HPDE6-E6E7 (cell line): Measurements from ENCODE around the gene CCDC91.
"Not testable (repeated sequence)": the region's sequence is repeated elsewhere in the genome, so short reads cannot be mapped to it uniquely, and the experiment has no call there.

Source experiments
- DNase-seq: peaks from one replicate; pipeline ENCODE4 v3.0.0; 2011; ENCODE audit warnings: missing footprints; ENCODE audit errors: extremely low spot score

Gene CCDC91

DNA sequence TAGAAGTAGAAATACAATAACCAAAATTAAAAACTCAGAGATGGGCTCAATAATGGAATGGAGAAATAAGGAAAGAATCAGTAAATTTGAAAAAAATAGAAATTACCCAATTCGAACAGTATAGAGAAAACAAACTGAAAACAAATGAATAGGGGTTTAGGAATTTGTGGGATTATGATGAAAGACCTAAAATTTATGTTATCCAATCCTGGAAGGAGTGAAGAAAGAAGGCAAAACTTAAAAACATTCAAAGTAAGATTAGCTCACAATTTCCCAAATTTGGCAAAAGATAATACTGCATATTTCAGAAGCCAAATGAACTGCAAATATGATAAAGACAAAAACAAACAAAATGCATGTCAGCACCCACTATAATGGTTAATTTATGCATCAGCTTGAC lies 177.1 kb downstream of the CCDC91 start:
- no peak for DNase-seq

DNA sequence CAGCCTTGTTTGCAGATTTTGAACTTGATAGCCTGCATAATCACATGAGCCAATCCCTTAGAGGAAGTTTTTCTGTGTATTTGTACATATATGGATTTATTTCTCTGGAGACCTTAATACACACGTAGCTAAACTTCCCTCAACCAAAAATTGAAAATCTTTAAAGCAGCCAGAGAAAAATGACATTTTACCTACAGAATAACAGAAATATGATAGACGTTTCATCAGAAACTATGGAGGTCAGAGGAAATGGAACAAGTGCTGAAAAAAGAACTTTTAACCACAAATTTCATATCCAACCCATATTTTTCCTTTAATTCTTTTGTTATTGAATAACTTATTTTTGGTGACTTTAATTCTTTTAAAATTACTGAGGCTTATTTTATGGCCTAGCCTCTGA lies 177.7 kb downstream of the CCDC91 start:
- no peak for DNase-seq

DNA sequence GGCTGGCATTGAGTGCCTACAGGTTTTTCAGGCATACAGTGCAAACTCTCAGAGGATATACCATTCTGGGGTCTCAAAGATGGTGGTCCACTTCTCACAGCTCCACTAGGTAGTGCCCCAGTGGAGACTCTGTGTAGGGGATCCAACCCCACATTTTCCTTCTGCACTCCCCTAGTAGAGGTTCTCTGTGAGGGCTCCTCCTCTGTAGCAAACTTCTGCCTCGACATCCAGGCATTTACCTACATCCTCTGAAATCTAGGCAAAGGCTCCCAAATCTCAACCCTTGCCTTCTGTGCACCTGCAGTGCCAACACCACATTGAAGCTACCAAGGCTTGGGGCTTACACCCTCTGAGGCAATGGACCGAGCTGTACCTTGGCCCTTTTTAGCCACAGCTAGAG lies 179.2 kb downstream of the CCDC91 start:
- DNase-seq: no peak

DNA sequence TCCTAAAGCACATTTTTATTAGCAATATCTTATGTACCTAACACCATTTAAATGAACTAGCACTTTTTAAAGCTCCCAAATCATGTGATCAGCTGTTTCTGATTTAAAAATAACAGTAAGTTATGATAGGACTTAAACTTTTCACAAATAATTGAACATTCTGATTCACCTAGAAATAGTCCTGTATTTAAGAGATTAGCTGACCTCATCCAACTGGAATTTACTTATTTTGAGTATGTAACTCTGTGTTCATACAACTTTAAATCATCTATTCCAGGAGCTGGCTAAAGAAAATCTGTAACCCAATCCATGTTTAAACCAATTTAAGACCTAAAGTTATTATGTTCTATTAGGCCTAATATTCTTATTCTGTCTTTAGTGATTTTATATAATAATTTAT lies 184.3 kb downstream of the CCDC91 start:
- no peak for DNase-seq

DNA sequence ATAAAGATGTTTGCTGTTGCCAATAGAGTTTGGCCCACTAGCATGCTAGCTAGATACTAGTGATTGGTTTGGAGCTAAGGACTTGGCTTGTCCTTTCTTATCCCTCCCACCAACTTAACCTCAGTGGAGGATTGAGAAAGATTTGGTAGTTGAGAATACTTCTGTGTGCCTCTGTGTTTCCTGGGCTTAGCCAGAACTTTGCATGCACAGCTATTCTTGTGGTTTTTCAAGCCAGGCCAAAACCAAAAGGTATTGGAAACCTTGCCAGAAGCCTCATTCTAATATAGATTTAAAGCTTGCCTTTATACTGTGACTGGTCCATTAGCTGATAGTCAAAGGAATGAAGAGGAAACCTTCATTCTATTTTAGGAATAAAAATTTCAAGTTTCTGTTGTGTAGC lies 188.5 kb downstream of the CCDC91 start:
- DNase-seq: no peak

DNA sequence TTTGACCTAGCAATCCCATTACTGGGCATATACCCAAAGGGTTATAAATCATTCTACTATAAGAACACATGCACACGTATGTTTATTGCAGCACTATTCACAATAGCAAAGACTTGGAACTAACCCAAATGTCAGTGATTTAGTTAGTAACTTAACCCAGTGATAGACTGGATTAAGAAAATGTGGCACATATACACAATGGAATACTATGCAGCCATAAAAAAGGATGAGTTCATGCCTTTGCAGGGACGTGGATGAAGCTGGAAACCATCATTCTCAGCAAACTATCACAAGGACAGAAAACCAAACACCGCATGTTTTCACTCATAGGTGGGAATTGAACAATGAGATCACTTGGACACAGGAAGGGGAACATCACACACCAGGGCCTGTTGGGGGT lies 189.5 kb downstream of the CCDC91 start:
- DNase-seq: not testable (repeated sequence)

DNA sequence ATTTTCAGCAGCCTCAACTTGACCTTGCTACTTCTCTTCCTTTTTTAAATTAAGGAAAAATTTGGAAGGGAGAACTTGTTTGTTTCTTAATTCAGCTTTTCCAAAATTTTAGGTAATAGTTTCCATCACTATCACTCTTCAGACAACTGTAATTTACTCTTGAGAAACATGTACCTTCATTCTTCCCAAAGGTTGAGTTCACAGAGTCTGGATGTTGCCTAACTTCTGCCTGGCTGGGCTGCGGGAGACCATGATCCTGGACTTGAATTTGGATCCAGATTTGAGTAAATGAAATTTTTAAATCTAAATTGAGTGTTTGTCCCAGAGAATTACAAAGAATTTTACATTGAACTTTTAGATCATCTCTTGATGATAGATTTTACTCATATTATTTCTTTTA lies 193.1 kb downstream of the CCDC91 start:
- DNase-seq: no peak

DNA sequence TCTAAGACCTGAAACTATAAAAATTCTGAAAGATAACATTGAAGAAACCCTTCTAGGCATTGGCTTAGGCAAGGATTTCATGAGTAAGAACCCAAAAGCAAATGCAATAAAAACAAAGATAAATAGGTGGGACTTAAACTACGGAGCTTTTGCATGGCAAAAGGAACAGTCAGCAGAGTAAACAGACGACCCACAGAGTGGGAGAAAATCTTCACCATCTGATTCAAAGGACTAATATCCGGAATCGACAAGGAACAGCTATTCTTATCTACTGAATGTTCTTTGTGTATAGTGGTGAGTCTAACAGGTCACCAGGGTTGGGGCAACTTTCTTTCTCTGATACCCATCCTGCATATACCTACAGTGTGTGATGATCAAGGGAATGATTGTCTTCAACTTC lies 198.6 kb downstream of the CCDC91 start:
- DNase-seq: no peak

DNA sequence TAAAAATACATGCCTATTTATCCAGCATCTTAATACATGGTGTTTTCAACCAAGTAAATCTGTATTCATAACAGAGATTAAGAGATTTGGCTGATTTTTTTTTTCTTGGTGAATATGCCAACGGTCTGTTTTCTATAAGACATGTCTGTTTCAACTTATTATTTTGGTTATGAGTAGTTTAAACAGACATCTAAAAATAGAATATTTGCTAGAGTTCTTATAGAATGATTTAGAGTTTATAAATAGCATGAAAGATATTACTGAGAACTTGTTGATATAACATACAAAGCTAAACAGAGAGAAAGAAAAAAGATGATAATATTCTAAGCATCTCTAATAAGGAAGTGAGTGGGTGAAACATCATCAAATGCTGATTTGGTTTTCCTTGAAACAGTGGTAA lies 199.9 kb downstream of the CCDC91 start:
- no peak for DNase-seq

DNA sequence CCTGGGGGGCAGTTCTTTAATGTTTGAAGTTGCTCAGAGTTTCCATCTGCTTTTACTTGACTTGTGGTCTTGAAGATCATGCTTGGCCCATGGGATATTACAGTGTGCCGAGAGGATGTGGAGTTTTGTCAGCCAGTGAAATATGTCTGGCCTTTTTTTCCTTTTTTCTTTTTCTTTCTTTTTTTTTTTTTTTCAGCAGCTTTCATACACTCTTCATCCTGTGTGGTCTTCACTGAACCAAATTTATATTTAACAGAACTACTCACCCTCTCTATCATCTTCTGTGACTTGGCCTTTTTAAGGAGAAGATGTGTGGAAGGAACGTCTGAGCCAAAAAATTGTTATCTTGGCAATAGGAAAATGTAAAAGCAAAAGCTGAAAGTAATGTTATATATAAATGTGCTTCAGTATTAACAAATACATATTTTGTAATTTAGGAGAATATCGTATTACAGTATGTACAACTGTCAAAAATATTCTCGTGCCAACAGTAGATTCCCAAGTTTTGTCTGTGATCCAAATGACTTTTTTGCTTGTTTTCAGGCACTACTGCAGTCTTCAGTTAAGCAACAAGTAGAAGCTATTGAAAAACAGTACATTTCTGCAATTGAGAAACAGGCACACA lies 200.6 kb downstream of the CCDC91 start:
- DNase-seq: no peak

DNA sequence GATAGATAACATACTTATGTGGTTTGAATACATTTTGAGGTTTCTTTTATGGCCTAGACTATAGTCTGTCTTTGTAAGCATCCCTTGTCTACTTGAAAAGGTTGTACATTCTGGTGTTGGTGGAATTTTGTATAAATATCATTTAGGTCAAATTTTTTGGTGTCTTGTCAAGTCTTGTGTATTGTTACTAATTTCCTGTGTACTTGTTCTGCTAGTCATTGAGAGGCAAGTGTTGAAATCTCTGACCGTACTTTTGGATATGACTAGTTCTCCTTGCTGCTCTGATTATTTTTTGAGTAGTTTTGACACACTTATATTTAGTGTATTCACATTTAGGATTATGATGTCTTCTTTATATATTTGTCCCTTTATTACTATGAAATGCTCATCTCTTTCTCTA lies 219.6 kb downstream of the CCDC91 start:
- no peak for DNase-seq

DNA sequence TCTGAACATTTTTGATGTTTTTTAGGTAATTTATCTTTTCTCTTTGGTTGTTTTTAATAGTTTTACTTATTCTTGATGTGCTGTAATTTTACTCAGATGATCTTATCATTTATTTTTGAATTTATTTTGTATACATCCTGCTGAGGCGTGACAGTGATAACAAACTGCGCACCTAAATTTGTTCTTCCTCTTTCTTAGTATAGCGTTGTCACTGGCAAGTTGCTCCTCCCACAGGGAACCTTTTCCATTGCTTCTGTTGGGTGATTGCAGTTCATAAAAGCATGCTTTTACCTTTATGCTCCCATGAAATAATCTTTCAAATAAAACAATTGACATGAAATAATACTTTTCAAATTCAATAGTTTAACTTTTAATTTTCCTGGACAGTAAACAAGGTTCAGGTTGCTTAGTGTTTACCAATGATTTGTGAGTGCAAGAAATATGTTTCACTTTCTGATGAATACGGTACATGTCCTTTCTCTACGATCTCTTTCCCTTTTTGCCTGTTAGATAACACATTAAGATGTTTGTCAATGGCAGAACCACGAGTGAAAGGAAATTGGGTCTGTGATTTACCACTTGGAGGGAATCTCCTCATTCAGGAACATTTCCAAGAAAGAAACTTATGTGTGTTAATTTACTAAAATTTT lies 223.3 kb downstream of the CCDC91 start:
- no peak for DNase-seq

DNA sequence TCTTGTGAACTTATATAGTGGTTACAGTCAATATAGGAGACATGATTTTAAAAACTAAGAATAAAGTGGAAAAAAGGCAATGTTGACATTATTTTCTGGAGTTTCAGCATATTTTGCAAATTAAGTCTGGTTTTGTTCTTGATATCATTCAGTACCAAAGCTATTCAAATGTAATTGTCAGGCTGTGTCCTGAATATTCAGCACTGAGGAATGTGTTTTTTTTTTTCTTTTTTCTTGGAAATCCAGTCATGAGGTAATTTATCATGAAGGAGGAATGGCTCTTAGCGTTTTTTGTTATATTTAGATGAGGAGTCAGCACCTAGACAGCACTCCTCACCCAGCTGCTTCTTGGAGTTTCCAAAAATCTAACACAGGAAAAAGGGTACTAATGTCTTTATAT lies 225.5 kb downstream of the CCDC91 start:
- no peak for DNase-seq

DNA sequence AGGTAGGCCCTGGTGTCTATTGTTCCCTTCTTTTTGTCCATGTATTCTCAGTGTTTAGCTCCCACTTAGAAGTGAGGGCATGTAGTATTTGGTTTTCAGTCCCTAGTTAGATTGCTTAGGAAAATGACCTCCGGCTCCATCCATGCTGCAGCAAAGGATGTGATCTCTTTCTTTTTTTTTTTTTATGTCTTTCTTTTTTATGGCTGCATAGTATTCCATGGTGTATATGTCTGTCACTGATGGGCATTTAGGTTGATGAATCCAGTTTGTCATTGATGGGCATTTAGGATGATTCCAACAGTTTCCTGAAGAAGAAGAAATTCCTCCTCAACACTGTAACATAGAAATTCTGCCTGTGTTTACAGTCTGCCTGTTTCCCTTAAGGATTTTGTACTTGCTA lies 231.1 kb downstream of the CCDC91 start:
- DNase-seq: no peak

DNA sequence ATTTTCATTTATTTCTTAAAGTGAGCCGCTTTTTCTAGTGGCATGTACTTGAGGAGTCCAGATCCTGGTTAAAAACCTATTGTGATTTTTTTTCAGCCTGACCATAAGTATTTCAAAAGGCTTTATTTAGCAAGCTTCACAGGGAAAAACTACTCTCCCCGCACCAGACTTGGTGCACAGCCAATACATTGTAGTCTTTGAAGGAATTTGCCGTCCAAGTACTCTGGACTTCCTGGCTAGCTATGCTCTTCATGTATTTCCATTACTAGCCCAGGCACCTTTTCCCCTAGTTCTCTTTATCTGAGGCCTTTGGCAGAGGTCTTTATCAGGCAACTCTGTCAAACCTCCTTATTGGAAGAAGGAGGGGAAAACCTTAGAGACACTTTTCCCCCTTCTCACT lies 234.7 kb downstream of the CCDC91 start:
- DNase-seq: no peak

DNA sequence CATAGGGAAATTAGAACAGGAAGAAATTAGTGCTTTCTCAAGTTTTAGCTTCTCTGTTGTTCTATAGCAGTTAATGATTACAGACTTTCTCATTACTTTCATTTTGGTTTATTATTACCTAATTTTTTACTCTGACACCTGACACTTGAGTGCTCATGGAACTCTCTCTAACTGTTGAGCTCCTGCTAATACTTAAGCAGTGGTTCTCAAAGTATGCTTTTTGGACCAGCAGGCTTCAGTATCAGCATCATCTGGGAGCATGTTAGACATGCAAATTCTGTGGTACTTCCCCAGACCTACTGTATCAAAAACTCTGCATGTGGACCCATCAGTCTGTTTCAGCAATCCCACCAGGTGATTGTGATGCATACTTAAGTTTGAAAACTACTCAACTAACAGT lies 235.3 kb downstream of the CCDC91 start:
- DNase-seq: no peak

DNA sequence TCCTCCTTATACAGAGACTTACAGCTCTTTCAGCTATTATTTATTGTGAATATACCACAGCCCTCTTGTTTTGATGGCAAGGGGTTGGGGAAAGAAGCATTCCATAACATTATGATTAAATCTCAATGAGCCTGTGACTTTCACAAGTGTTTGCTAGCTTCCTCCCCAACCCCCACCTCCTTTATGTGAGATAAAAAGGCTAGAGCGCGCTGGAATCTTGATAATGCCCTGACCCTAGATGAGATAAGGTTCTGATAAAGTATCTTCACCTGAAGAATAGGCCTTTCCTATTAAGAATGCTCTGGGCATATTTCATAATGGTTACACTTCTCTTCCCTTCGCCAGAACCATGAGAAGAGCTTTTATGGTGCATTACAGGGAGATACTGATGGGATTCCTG lies 236.8 kb downstream of the CCDC91 start:
- no peak for DNase-seq

DNA sequence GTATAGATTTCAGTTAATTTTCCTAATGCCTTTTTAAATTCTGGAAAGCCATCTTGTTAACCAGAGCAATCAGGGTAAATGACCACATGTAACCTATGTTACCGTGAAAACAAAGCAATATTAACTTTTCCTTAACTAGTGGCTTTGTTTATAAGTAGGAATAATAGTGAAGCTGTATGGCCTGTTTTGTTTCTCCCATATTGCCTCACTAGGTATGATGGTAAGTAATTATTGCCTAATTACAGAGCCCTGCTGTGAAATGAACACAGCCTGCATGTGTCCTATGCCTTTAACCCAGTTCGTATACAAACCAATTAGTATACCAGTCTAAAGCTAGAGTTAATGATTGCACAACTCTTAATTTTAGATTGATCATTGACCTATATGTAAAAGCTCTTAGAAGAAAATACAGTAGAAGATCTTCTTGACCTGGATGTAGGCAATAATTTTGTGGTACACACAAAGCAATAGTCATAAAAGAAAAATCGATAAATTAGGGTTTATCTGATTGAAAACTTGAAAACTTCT lies 249.9 kb downstream of the CCDC91 start:
- DNase-seq: no peak

DNA sequence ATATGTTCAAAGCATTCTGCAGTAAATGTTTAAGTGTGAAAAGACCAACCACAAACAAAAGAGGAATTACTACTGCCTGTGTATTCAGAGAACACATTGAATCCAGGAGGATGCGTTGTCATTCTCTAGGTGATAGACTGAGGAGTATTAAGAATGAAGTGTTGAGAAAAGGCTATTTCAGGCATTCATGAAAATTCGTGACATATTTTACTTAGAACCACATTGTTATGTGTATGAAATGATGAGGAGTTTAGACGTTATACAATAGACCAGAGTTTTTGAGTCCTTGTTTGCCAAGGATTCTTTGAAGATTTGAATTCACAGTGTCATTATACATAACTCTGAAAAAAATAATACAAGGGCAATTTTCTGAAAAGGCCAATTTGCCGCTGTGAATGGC lies 251.8 kb downstream of the CCDC91 start:
- no peak for DNase-seq

DNA sequence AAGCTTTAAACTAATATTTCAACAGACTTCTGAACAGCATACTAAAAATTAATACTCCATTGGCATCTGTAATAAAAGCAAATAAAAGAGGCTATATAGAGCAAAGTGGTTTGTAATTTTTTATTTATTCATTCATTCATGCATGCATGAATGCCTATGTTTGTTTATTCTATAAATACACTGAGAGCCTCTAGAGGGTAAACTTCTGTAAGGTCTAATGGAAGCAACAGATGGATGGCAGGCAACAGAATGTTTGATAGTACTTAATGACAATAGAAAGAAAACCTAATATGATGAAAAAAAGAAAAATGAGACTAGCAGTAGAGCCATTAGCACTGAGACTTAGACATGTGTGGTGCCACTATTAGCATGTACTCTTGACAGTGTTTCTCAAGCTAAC lies 253.1 kb downstream of the CCDC91 start:
- no peak for DNase-seq

DNA sequence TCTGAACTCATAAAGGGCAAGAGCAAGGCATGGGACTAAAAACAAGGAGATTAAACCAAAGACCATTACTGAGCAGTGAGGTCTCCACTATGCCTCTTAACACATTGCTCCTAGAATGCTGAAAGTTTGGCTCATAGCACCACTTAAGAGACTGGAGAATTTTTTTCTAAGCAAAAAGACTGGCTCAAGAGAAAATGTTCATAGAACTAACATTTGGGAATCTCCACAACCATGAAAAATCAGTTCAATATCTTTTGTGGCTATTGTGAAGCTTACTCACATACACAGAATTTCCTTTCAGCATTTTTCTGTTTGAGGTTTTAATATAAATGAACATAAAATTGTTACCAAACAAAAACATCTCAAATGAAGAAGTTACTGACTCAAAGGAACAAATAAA lies 255.8 kb downstream of the CCDC91 start:
- no peak for DNase-seq

DNA sequence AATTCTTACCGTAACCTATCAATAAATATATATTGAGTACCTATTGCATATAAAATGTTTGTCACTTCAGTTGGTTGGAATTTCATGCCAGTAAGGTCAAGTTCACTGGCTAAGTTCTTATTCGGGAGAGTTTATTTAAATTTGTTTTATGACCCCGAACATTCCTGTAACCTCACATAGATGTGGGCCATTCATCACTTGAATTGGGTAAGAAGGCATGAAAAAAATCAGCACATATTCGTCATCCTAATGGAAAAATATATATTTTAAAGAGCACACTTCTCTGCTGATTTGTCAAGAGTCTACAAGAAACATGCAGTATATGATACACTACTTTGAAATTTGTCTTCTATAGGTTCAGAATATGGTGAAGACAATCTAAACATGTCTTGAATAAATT lies 263.4 kb downstream of the CCDC91 start:
- no peak for DNase-seq

DNA sequence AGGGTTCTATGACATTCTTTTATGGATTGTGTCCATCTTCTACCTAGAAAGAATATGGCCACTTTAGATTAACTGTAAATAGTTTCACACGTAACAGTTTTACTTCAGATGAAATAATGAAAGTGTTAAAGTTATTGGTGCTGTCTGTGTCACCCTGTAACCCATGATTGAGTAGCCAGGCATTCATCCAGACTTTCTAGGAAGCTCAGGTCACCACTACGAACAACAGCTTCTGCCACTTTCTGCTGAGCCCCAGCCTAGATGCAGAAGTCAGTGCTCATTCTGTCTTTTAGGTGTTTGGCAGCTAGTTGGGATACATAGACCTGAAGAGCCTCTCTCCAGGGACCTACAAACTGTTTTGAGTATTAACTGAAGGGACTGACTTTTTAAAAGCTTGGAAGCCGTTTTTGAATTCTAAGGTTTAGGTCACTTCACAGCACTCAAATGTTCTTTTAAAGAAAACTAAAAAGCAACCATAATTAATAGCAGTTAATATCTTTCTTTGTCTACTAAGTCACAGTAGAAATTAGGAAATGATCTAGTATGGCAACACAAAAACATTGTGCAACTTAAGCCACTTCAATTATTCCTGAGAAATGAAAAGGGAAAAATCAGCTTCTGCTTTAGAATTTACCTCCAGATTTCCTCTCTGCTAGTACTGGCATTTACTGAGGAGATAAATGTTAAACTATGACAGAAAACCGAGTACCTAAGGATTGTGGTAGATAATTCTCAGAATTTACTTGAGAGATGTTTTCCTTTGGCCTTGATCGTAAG lies 266.9 kb downstream of the CCDC91 start:
- no peak for DNase-seq
